Measurements from ENCODE around the gene KIRREL3. TPM values are rescaled to one million over a fixed set of nuclear protein-coding genes. Genes with fewer than 3 reads are reported as not detected.

The KIRREL3 gene
- polyA plus RNA-seq, 2 of the 4 experiments (the other 2 are of a cell fraction): 3.0 to 11.0 TPM

- ATAC-seq: no peak
- H3K9me3 ChIP-seq: no peaks in the 10 kb centered on the region
- no peak overlapping the region for H3K4me3 ChIP-seq
- H3K4me1 ChIP-seq: peaks cover 37% of the 10 kb centered on the region
- POLR2A ChIA-PET: no interaction called here
- H3K27ac ChIP-seq: no peak overlapping the region
- WGBS (ENCODE audit: missing lambda C conversion rate): 90% methylated on average over 6 of the region's 6 CpGs
- FAIRE-seq: no peak
- no peak for TF ChIP-seq CBX8 (IDR thresholded peaks at IDR 0.05)
- no peak for TF ChIP-seq KDM1A (IDR thresholded peaks at IDR 0.05; ENCODE audit: low read depth)
- TF ChIP-seq EHF (CRISPR knock-in tag; IDR thresholded peaks at IDR 0.05): no peak
- TF ChIP-seq POLR2AphosphoS2 (conservative IDR thresholded peaks at IDR 0.05; ENCODE audit: low read length): no peak
- no peak for TF ChIP-seq ZNF302 (CRISPR knock-in tag; IDR thresholded peaks at IDR 0.05)
- TF ChIP-seq PBX3 (IDR thresholded peaks at IDR 0.05): no peak
- TF ChIP-seq, protein P1, sequence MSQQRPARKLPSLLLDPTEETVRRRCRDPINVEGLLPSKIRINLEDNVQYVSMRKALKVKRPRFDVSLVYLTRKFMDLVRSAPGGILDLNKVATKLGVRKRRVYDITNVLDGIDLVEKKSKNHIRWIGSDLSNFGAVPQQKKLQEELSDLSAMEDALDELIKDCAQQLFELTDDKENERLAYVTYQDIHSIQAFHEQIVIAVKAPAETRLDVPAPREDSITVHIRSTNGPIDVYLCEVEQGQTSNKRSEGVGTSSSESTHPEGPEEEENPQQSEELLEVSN (IDR thresholded peaks at IDR 0.05; ENCODE audit: borderline replicate concordance, low read depth): no peak
- TF ChIP-seq CBX2 (IDR thresholded peaks at IDR 0.05; ENCODE audit: borderline replicate concordance, low read depth): no peak
- TF ChIP-seq EHMT2 (IDR thresholded peaks at IDR 0.05; ENCODE audit: low read depth): no peak
- no peak for TF ChIP-seq ATOH8 (CRISPR knock-in tag; IDR thresholded peaks at IDR 0.05; ENCODE audit: low read depth)
- no peak for TF ChIP-seq RNF2 (IDR thresholded peaks at IDR 0.05; ENCODE audit: borderline replicate concordance, low read depth)
- TF ChIP-seq HDAC2 (IDR thresholded peaks at IDR 0.05): no peak
- TF ChIP-seq EP300 (IDR thresholded peaks at IDR 0.05): no peak
- no peak for TF ChIP-seq SREBF2 (IDR thresholded peaks at IDR 0.05)
- CTCF ChIA-PET: interaction anchor here (2.3 kb wide), 1 partner anchor 267 kb away, joined by 5 read pairs; no protein-coding TSS in a partner anchor
- no peak for DNase-seq (ENCODE audit: low read depth in 1 of 2, low spot score in 1 of 2)
- H3K4me2 ChIP-seq: no peak overlapping the region
Measured at GRCh38 chr11:126722956-126723664, 277.5 kb downstream of the KIRREL3 start.

GRCh38 chr11:126722006-126722736 lies 278.4 kb downstream of the KIRREL3 start:
- ChIA-PET POLR2A (no interaction called here), CTCF (interaction anchor here (2.3 kb wide), 1 partner anchor 268 kb away, joined by 5 read pairs; no protein-coding TSS in a partner anchor)
- DNase-seq (ENCODE audit: low read depth in 1 of 2, low spot score in 1 of 2) (no peak), FAIRE-seq (no peak), ATAC-seq (no peak)
- Histone ChIP-seq H3K27ac (no peak overlapping the region), H3K9me3 (no peaks in the 10 kb centered on the region), H3K4me3 (no peak overlapping the region), H3K4me2 (no peak overlapping the region), H3K4me1 (peaks cover 43% of the 10 kb centered on the region)
- no peak for TF ChIP-seq TFCP2L1 (CRISPR knock-in tag; IDR thresholded peaks at IDR 0.05)
- peak; percentile 4 for TF ChIP-seq MAFK (IDR thresholded peaks at IDR 0.05; ENCODE audit: partially characterized antibody)
- 59% methylated on average over 1 of the region's 1 CpG for WGBS (ENCODE audit: missing lambda C conversion rate)

DNA sequence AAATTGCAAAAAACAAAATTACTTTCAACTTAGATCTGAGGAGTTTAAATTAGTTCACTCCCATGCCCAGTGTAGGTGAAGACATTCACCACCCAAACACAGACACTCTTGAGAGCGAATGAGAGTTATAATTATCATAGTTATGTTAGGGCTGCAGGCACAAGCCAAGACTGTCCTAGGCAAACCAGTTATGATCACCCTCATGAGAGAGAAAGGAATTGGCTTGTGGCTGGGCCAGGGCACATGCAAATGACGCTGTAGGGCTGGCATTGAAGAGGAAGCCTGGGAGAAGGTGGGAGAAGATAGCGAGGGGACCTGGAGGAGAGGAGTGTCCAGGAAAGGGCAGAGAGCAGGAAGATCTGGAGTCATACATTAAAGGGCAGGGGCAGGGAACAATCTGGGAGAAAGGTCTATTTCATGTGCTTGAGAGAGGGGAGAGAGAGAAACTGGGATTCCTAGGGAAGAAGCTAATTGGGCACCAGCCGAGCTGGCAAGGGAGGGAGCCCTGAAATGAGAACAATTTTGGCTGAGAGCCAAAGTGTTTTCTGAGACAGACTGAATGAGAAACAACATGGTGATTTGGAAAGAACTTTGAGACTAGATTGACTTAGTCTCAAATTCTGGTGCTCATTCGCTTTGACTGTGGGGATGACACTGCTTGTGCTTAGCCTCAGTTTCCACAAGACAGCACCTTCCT lies 279.9 kb downstream of the KIRREL3 start:
- Histone ChIP-seq H3K9me3 (no peaks in the 10 kb centered on the region), H3K4me2 (no peak overlapping the region), H3K4me1 (peaks cover 43% of the 10 kb centered on the region), H3K27ac (peak overlapping the region in 1 of 2 experiments; percentile 28; a peak in 1 of 6 replicates), H3K4me3 (no peak overlapping the region)
- POLR2A ChIA-PET: no interaction called here
- CTCF ChIA-PET: interaction anchor here (1.4 kb wide), 1 partner anchor 269 kb away, joined by 3 read pairs; no protein-coding TSS in a partner anchor
- WGBS (ENCODE audit: missing lambda C conversion rate): 79% methylated on average over 5 of the region's 5 CpGs
- FAIRE-seq (no peak), ATAC-seq (no peak), DNase-seq (ENCODE audit: low read depth in 1 of 2, low spot score in 1 of 2) (no peak)
- TF ChIP-seq, protein P2, sequence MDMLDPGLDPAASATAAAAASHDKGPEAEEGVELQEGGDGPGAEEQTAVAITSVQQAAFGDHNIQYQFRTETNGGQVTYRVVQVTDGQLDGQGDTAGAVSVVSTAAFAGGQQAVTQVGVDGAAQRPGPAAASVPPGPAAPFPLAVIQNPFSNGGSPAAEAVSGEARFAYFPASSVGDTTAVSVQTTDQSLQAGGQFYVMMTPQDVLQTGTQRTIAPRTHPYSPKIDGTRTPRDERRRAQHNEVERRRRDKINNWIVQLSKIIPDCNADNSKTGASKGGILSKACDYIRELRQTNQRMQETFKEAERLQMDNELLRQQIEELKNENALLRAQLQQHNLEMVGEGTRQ (IDR thresholded peaks at IDR 0.05): no peak
- no peak for TF ChIP-seq MAZ (IDR thresholded peaks at IDR 0.05; ENCODE audit: borderline replicate concordance, low read depth, low read length)
- TF ChIP-seq RAD21 (conservative IDR thresholded peaks at IDR 0.05 in 1 of 2, IDR thresholded peaks at IDR 0.05 in 1 of 2): no peak
- no peak for TF ChIP-seq NFE2L2 (conservative IDR thresholded peaks at IDR 0.05; ENCODE audit: low read length)
- TF ChIP-seq KDM5A (IDR thresholded peaks at IDR 0.05): no peak
- TF ChIP-seq NR3C1 (IDR thresholded peaks at IDR 0.05): no peak
- TF ChIP-seq, protein P1 (IDR thresholded peaks at IDR 0.05; ENCODE audit: borderline replicate concordance, low read depth): no peak
- TF ChIP-seq HMGXB4 (CRISPR knock-in tag; IDR thresholded peaks at IDR 0.05; ENCODE audit: borderline replicate concordance): no peak
- no peak for TF ChIP-seq GATA3 (IDR thresholded peaks at IDR 0.05; ENCODE audit: borderline replicate concordance)
- no peak for TF ChIP-seq TP53 (CRISPR knock-in tag; IDR thresholded peaks at IDR 0.05)
- TF ChIP-seq KDM1A (IDR thresholded peaks at IDR 0.05; ENCODE audit: low read depth): no peak

All from A549 (cell line).